Psoas muscle (tissue), 8 donors: ENCODE results near the gene PDE11A. TPM values are rescaled to one million over a fixed set of nuclear protein-coding genes. Genes with fewer than 3 reads are reported as not detected.

Experiments used
- ATAC-seq, 4 donors: fragments of 200-7000 bp; cut with Tn5 transposase; one replicate each; pipeline ENCODE4 v1.9.1; 2020; ENCODE audit warnings: moderate library complexity in 3 of 4, mild to moderate bottlenecking in 2 of 4
- DNase-seq, 2 donors: peaks; one replicate each; pipeline ENCODE4 v3.0.0-alpha.2; 2020
- H3K27ac ChIP-seq: fragments of 200-600 bp; one replicate; pipeline ENCODE4 v1.8.0; 2022
- H3K27me3 ChIP-seq, 3 donors: fragments of 200-600 bp in 1 of 3; one replicate each; pipeline versions ENCODE4 v1.6.1 to v1.8.0; 2013 to 2022; ENCODE audit warnings: low read length in 2 of 3, mild to moderate bottlenecking in 2 of 3, moderate library complexity in 1 of 3; ENCODE audit not compliant: insufficient read depth in 3 of 3
- H3K36me3 ChIP-seq, 2 donors: fragments of 200-600 bp in 1 of 2; one replicate each; pipeline versions ENCODE4 v1.6.1 to v1.8.0; 2013 to 2022; ENCODE audit warnings: low read depth in 1 of 2, mild to moderate bottlenecking in 1 of 2, moderate library complexity in 1 of 2; ENCODE audit not compliant: insufficient read depth in 1 of 2
- H3K4me1 ChIP-seq: fragments of 200-600 bp; one replicate; pipeline ENCODE4 v1.8.0; 2022
- H3K4me3 ChIP-seq: fragments of 200-600 bp; one replicate; pipeline ENCODE4 v1.8.0; 2022; ENCODE audit warnings: mild to moderate bottlenecking
- H3K9me3 ChIP-seq: fragments of 200-600 bp; one replicate; pipeline ENCODE4 v1.8.0; 2022
- WGBS, 3 donors: extraction: QIAGEN DNeasy Blood & Tissue Kit; methylation state at CpG; one replicate each; pipeline versions ENCODE4 v1.1.6 to v1.1.7; 2013; 5-methylcytosine and 5-hydroxymethylcytosine counted together
- intact Hi-C, 2 donors: fragments of 100-400 bp; cut with DNase I; formaldehyde crosslinking; loops; one replicate each; pipeline versions ENCODE4 v1.11.0 to v1.14.2; 2022
- polyA plus RNA-seq, 3 donors: library from polyadenylated mRNA; stranded (reverse); fragments of 200-250 nt; gene quantifications; one replicate each; pipeline ENCODE4 v1.2.3, GENCODE V29; 2013
- total RNA-seq, 4 donors: library from RNA; stranded (reverse); fragmentation: NEBNext Ultra II Directional in 2 of 4; extraction: Animal tissue kit (Norgen Biotek cat#: 25700) in 2 of 4; gene quantifications; one replicate each; pipeline versions ENCODE4 v1.2.1 to v1.2.4, GENCODE V29; 2021 to 2023
- TF ChIP-seq, protein P1 (sequence below): fragments of 200-600 bp; IDR thresholded peaks from one replicate; pipeline ENCODE4 v1.8.0; 2022; ENCODE audit warnings: antibody characterized with exemption
- donor health status: healthy with polysubstance abuse.
- donor health status: DM: no; HTN: no; CAD: no; lungs with moderate emphysema.
- donor health status: Bipolar disorder and iron deficiency.
- donor health status: healthy.
- donor health status: DM: yes; HTN: yes; CAD: no.
- donor health status: DM: no; HTN: no; CAD: no.
- donor health status: DM: no; HTN: no; CAD: no.
- donor health status: DM: yes; HTN: yes; CAD: no.

Gene PDE11A
- total and polyA plus RNA-seq, 7 donors: 0.35 to 39.7 (median 2.3) TPM

DNA sequence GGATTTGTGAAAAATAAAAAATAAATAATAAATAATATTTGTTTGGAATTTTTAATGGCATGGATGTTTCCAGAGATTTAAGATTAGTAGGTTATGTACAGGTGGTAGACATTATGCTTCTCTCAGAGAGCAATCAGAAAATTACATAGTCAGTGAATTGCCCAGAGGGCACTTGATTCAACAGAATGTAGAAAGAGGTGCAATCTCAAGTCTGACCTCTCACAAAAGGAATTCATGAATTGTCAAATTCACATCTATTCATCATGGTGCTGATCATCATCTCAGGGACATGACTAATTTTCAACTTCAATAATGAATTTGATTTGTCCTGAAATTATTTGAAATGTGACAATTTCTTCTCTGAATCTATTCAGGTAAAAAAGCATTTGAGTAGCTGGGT, 172.5 kb downstream of the PDE11A start:
- Histone ChIP-seq H3K9me3 (no peaks in the 10 kb centered on the region), H3K27ac (no peak overlapping the region), H3K4me1 (no peaks in the 10 kb centered on the region), H3K4me3 (no peak overlapping the region), H3K27me3 (no peaks in the 10 kb centered on the region), H3K36me3 (no peaks in the 10 kb centered on the region)
- TF ChIP-seq, protein P1, sequence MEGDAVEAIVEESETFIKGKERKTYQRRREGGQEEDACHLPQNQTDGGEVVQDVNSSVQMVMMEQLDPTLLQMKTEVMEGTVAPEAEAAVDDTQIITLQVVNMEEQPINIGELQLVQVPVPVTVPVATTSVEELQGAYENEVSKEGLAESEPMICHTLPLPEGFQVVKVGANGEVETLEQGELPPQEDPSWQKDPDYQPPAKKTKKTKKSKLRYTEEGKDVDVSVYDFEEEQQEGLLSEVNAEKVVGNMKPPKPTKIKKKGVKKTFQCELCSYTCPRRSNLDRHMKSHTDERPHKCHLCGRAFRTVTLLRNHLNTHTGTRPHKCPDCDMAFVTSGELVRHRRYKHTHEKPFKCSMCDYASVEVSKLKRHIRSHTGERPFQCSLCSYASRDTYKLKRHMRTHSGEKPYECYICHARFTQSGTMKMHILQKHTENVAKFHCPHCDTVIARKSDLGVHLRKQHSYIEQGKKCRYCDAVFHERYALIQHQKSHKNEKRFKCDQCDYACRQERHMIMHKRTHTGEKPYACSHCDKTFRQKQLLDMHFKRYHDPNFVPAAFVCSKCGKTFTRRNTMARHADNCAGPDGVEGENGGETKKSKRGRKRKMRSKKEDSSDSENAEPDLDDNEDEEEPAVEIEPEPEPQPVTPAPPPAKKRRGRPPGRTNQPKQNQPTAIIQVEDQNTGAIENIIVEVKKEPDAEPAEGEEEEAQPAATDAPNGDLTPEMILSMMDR: no peak
- intact Hi-C loops: no loop called here
- DNase-seq (no peak), ATAC-seq (no peak)

DNA sequence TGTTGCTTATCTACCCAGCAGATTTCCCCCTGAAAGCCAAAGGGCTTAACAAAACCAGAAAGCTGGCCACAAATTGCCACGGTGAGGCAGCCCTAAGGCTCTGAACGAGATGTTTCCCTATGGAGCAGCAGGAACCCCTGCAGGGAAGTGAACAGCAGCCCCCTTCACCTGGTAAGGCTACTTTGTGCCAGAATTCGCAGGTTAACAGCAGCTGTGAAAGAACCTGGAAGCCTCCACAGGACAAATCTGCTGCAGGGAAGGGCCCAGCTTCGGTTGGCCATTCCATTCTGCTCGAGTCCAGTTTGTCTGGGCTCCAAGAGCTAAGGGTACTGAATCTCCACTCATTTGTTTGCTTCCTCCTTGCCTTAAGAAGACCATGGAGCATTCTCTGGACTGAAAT, 175.3 kb downstream of the PDE11A start:
- 74 to 84% (median 84%) methylated on average over 5 of the region's 5 CpGs for WGBS, 3 donors
- H3K27ac ChIP-seq: no peak overlapping the region
- no peaks in the 10 kb centered on the region for H3K36me3 ChIP-seq
- no peaks in the 10 kb centered on the region for H3K4me1 ChIP-seq
- ATAC-seq: no peak
- TF ChIP-seq, protein P1: no peak
- intact Hi-C loops: no loop called here
- H3K4me3 ChIP-seq: no peak overlapping the region
- H3K27me3 ChIP-seq: no peaks in the 10 kb centered on the region
- DNase-seq: no peak
- H3K9me3 ChIP-seq: no peaks in the 10 kb centered on the region

DNA sequence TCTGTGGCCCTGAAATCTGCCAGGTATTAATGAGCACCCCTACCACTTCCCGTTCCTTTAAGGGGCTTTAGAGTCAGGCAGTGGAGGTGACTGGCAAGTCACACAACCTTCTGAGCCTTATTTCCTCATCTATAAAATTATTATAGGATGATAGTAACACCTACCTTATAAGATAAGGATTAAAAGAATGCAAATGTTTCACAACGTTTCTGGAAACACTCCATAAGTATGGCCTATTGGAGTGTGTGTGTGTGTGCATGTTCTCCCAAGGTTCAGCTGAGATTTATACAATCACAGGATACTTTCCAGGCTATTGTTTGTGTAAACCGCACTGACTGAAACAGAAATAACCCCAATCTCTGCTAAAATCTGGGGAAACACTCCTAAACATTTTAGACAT, 176.0 kb downstream of the PDE11A start:
- 64 to 76% (median 73%) methylated on average over 3 of the region's 3 CpGs for WGBS, 3 donors
- H3K27me3 ChIP-seq: no peaks in the 10 kb centered on the region

GRCh38 chr2:177894546-177894945, 178.0 kb downstream of the PDE11A start:
- Histone ChIP-seq H3K9me3 (no peaks in the 10 kb centered on the region), H3K27me3 (no peaks in the 10 kb centered on the region), H3K4me1 (peaks cover 4% of the 10 kb centered on the region), H3K4me3 (no peak overlapping the region), H3K27ac (no peak overlapping the region), H3K36me3 (no peaks in the 10 kb centered on the region)
- 84 to 89% (median 88%) methylated on average over 4 of the region's 4 CpGs for WGBS, 3 donors
- no peak for ATAC-seq
- intact Hi-C loops: no loop called here
- TF ChIP-seq, protein P1: no peak
- DNase-seq: no peak

More for the DNA sequence above, 176.0 kb downstream of the PDE11A start:
- Histone ChIP-seq H3K4me3 (no peak overlapping the region), H3K9me3 (no peaks in the 10 kb centered on the region), H3K27ac (no peak overlapping the region), H3K4me1 (no peaks in the 10 kb centered on the region), H3K36me3 (no peaks in the 10 kb centered on the region)
- DNase-seq: no peak
- TF ChIP-seq, protein P1: no peak
- intact Hi-C loops: no loop called here
- ATAC-seq: no peak

GRCh38 chr2:177893880-177894279, 178.7 kb downstream of the PDE11A start:
- DNase-seq (no peak), ATAC-seq (no peak)
- H3K27ac ChIP-seq: no peak overlapping the region
- H3K9me3 ChIP-seq: no peaks in the 10 kb centered on the region
- H3K4me3 ChIP-seq: no peak overlapping the region
- peaks cover 11% of the 10 kb centered on the region for H3K4me1 ChIP-seq
- no peaks in the 10 kb centered on the region for H3K36me3 ChIP-seq
- H3K27me3 ChIP-seq: no peaks in the 10 kb centered on the region
- intact Hi-C loops: no loop called here
- TF ChIP-seq, protein P1: no peak
